NCI-H446 (cell line): Measurements from ENCODE around the gene KRT75.
"Not testable (repeated sequence)": the region's sequence is repeated elsewhere in the genome, so short reads cannot be mapped to it uniquely, and the experiment has no call there.

Experiments
- DNase-seq, 2 experiments: peaks; one replicate each; lab custom pipeline; 2025; lab: John Stamatoyannopoulos, UW

The KRT75 gene

GRCh38 chr12:52434081-52434733, at the start of gene KRT75:
TSS of gene KRT75 (minus strand) at chr12:52434371. CDS start at chr12:52434304, 67 bp downstream.
- DNase-seq: peak in 1 of 2 experiments; percentile 11

- DNase-seq: no peak
Measured at GRCh38 chr12:52480073-52480472, 45.9 kb upstream of the KRT75 start.

- DNase-seq: no peak
Measured at GRCh38 chr12:52477651-52478050, 43.5 kb upstream of the KRT75 start.

- no peak for DNase-seq
Measured at GRCh38 chr12:52474212-52474611, 40.0 kb upstream of the KRT75 start.

- DNase-seq: no peak
Measured at GRCh38 chr12:52473768-52474167, 39.6 kb upstream of the KRT75 start, which contains the start of gene KRT6C. TSS of gene KRT6C (minus strand) at chr12:52473805. CDS start at chr12:52473737, 68 bp downstream.

GRCh38 chr12:52469853-52470252, 35.7 kb upstream of the KRT75 start:
- DNase-seq: no peak

- no peak for DNase-seq
Measured at GRCh38 chr12:52464897-52465296, 30.7 kb upstream of the KRT75 start.

- no peak for DNase-seq
Measured at GRCh38 chr12:52461693-52462092, 27.5 kb upstream of the KRT75 start.

- DNase-seq: no peak
Measured at GRCh38 chr12:52458861-52459260, 24.7 kb upstream of the KRT75 start.

- no peak for DNase-seq
Measured at GRCh38 chr12:52455821-52456220, 21.6 kb upstream of the KRT75 start.

- no peak for DNase-seq
Measured at GRCh38 chr12:52454411-52455201, 20.4 kb upstream of the KRT75 start.

GRCh38 chr12:52452101-52452500, 17.9 kb upstream of the KRT75 start, which contains the start of gene KRT6B:
TSS of gene KRT6B (minus strand) at chr12:52452146. CDS start at chr12:52452078, 68 bp downstream.
- DNase-seq: no peak

- no peak for DNase-seq
Measured at GRCh38 chr12:52448228-52448627, 14.1 kb upstream of the KRT75 start.

- not testable (repeated sequence) for DNase-seq
Measured at GRCh38 chr12:52447196-52447595, 13.0 kb upstream of the KRT75 start.

- no peak for DNase-seq
Measured at GRCh38 chr12:52446367-52447045, 12.3 kb upstream of the KRT75 start.

GRCh38 chr12:52445876-52446275, 11.7 kb upstream of the KRT75 start:
- DNase-seq: no peak

- no peak for DNase-seq
Measured at GRCh38 chr12:52444647-52445595, 10.8 kb upstream of the KRT75 start.

GRCh38 chr12:52443966-52444365, 9.8 kb upstream of the KRT75 start:
- DNase-seq: no peak

- DNase-seq: peak in 1 of 2 experiments; percentile 2
Measured at GRCh38 chr12:52442600-52443061, 8.5 kb upstream of the KRT75 start.

GRCh38 chr12:52441320-52441911, 7.2 kb upstream of the KRT75 start:
- no peak for DNase-seq

GRCh38 chr12:52440821-52441319, 6.7 kb upstream of the KRT75 start:
- DNase-seq: no peak
